Measurements from ENCODE around the gene LPP.

The LPP gene

GRCh38 chr3:188915127-188915526, 761.2 kb downstream of the LPP start:
- DNase-seq: peak in 1 of 2 donors; percentile 3

- peak in 1 of 2 donors; percentile 38 for DNase-seq
Observed at GRCh38 chr3:188916934-188917401, 763.0 kb downstream of the LPP start.

- no peak for DNase-seq
Observed at GRCh38 chr3:188918093-188918492, 764.1 kb downstream of the LPP start.

- no peak for DNase-seq
Observed at GRCh38 chr3:188923671-188924070, 769.7 kb downstream of the LPP start.

- DNase-seq: no peak
Observed at GRCh38 chr3:188925376-188925775, 771.4 kb downstream of the LPP start.

- no peak for DNase-seq
Observed at GRCh38 chr3:188926111-188926510, 772.2 kb downstream of the LPP start.

GRCh38 chr3:188926741-188927511, 773.0 kb downstream of the LPP start:
- no peak for DNase-seq

- no peak for DNase-seq
Observed at GRCh38 chr3:188927971-188928370, 774.0 kb downstream of the LPP start.

- no peak for DNase-seq
Observed at GRCh38 chr3:188929137-188929536, 775.2 kb downstream of the LPP start.

GRCh38 chr3:188931036-188931435, 777.1 kb downstream of the LPP start:
- no peak for DNase-seq

- no peak for DNase-seq
Observed at GRCh38 chr3:188931531-188931930, 777.6 kb downstream of the LPP start.

- DNase-seq: no peak
Observed at GRCh38 chr3:188934989-188935388, 781.0 kb downstream of the LPP start.

- DNase-seq: no peak
Observed at GRCh38 chr3:188936597-188937107, 782.7 kb downstream of the LPP start.

GRCh38 chr3:188937389-188937788, 783.4 kb downstream of the LPP start:
- DNase-seq: no peak

- no peak for DNase-seq
Observed at GRCh38 chr3:188938999-188939398, 785.0 kb downstream of the LPP start.

GRCh38 chr3:188939814-188940572, 786.0 kb downstream of the LPP start:
- DNase-seq: no peak

All from CD4-positive, alpha-beta T cell treated with Interleukin-4 for 1 hour (primary cell).